ENCODE results near the gene CAPSL. TPM values are rescaled to one million over a fixed set of nuclear protein-coding genes. Genes with fewer than 3 reads are reported as not detected.
A peak's percentile ranks its signal among the peaks of the same experiment; 100 is the strongest.
"Not testable (repeated sequence)": the region's sequence is repeated elsewhere in the genome, so short reads cannot be mapped to it uniquely, and the experiment has no call there.

CAPSL gene
- total RNA-seq, 4 donors from 2014 or later, result not detected

DNA sequence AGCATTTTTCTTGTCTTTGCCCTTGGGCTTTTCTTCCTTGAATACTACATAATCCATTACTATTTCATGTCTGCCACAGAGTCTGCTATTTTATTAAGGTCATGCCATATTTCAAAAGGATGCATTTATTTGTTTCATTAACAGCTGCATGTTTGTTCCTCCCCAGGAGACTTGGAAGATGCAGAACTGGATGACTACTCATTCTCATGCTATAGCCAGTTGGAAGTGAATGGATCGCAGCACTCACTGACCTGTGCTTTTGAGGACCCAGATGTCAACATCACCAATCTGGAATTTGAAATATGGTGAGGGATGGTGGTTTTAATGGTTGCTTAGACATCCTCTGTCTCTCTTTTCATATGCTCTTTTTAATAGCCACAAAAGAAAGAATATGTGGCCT, 77.7 kb downstream of the CAPSL start:
- Histone ChIP-seq H3K4me1 (peaks cover 0 to 4% (median 0%) of the 10 kb centered on the region in 3 donors), H3K36me3 (no peaks in the 10 kb centered on the region), H3K27ac (no peak overlapping the region), H3K4me3 (peak overlapping the region in 1 of 4 donors; percentile 3), H3K27me3 (no peaks in the 10 kb centered on the region), H3K9me3 (no peaks in the 10 kb centered on the region)
- 82 to 95% methylated on average over 1 of the region's 1 CpG for WGBS, 2 donors
- intact Hi-C loops (cut with DNase I), result no loop called here
- TF ChIP-seq POLR2A (IDR thresholded peaks at IDR 0.05), result no peak
- TF ChIP-seq, protein P1, sequence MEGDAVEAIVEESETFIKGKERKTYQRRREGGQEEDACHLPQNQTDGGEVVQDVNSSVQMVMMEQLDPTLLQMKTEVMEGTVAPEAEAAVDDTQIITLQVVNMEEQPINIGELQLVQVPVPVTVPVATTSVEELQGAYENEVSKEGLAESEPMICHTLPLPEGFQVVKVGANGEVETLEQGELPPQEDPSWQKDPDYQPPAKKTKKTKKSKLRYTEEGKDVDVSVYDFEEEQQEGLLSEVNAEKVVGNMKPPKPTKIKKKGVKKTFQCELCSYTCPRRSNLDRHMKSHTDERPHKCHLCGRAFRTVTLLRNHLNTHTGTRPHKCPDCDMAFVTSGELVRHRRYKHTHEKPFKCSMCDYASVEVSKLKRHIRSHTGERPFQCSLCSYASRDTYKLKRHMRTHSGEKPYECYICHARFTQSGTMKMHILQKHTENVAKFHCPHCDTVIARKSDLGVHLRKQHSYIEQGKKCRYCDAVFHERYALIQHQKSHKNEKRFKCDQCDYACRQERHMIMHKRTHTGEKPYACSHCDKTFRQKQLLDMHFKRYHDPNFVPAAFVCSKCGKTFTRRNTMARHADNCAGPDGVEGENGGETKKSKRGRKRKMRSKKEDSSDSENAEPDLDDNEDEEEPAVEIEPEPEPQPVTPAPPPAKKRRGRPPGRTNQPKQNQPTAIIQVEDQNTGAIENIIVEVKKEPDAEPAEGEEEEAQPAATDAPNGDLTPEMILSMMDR (IDR thresholded peaks at IDR 0.05), result no peak
- no peak for DNase-seq

DNA sequence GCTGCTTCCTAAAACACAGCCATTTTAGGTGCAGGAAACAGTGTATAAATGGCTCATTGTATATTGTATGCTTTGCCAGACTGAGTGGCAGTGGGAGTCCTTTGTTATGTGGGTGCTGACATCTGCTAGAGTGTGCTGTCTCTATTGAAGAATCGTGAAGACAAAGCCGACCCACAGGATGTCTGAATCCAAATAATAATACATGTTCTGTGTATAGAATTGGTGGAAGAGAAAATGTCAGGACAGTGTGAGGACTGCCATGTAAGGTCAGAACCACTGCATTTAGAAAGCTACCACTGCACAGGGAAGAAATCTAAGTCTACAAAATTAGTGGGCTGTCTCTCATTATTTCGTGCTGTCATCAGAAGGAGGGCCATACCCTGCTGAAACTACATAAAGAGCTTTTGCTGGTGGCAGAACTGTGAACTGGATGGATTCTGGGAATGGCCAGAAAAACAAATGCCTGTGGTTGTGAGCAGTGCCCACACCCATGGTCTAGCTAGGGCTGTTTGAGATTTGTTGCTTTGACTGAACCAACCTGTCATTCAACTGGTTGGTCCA, 79.2 kb downstream of the CAPSL start:
- intact Hi-C loops (cut with DNase I), result no loop called here
- no peaks in the 10 kb centered on the region for H3K27me3 ChIP-seq
- 35 to 65% methylated on average over 3 of the region's 3 CpGs for WGBS, 2 donors
- H3K27ac ChIP-seq, result no peak overlapping the region
- TF ChIP-seq POLR2A (IDR thresholded peaks at IDR 0.05), result no peak
- TF ChIP-seq, protein P1 (IDR thresholded peaks at IDR 0.05), result no peak
- H3K4me1 ChIP-seq, result peaks cover 0 to 4% (median 0%) of the 10 kb centered on the region in 3 donors
- H3K4me3 ChIP-seq, result peak overlapping the region in 2 of 4 donors; percentile 12 to 25
- no peaks in the 10 kb centered on the region for H3K9me3 ChIP-seq
- no peak for DNase-seq
- H3K36me3 ChIP-seq, result no peaks in the 10 kb centered on the region

DNA sequence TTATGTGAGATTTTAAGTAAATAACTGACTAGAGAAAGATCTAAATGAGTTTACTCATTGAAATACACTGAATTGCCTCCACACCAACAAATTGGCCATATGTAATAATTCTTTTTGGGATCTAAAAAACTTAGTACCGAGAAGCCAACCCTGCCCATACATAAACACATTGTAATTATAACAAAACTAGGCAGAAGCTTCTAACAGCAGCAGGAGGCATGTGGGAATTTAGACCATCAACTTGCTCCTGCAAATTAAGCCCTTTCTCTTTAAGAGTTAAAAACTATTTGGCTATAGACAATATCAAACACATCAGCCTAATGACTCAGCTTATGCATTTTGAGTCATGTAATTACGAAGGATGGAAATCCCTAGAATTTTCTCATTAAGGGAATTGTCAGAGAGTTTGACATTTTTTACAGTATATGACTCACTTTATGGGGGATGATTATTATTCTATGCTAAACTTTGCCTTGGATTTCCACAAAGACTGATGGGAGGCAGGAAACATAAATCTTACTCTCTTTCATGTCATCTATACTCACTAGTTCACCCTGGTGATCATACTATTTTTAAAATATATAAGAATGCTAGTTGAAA, 80.7 kb downstream of the CAPSL start:
- TF ChIP-seq POLR2A (IDR thresholded peaks at IDR 0.05), result no peak
- TF ChIP-seq, protein P1 (IDR thresholded peaks at IDR 0.05), result no peak
- Histone ChIP-seq H3K4me3 (peak overlapping the region in 2 of 4 donors; percentile 25 to 39), H3K9me3 (no peaks in the 10 kb centered on the region), H3K4me1 (no peaks in the 10 kb centered on the region), H3K27ac (peak overlapping the region in 3 of 4 donors; percentile 6 to 16 (median 10)), H3K27me3 (no peaks in the 10 kb centered on the region), H3K36me3 (no peaks in the 10 kb centered on the region)
- intact Hi-C loops (cut with DNase I), result no loop called here
- 20 to 24% methylated on average over 2 of the region's 2 CpGs for WGBS, 2 donors
- DNase-seq, result no peak

DNA sequence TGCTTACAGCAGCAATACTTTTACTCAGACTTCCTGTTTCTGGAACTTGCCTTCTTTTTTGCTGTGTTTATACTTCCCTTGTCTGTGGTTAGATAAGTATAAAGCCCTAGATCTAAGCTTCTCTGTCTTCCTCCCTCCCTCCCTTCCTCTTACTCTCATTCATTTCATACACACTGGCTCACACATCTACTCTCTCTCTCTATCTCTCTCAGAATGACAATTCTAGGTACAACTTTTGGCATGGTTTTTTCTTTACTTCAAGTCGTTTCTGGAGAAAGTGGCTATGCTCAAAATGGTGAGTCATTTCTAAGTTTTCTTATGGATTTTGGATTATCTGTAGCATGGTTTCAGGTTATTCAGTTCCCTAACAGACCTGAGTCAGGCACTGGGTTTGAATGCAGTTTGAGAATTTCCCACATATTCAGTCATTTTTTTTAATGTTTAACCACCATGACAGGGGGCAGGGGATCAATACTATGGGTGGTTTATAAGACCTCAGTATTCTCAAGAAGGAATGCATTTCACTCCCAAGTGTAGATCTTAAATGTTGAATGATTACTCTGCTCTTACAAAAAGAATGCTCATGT, 81.6 kb downstream of the CAPSL start, which contains the start of gene IL7R:
Gene IL7R (plus strand): TSS at position 127 of the 587 bp plus-strand sequence. CDS start 87 bp downstream, at position 214.
- Histone ChIP-seq H3K4me3 (peak within 1 kb of the TSS in 2 of 4 donors; percentile 25 to 39), H3K27me3 (no peaks in the 10 kb centered on the region), H3K9me3 (no peaks in the 10 kb centered on the region), H3K4me1 (no peaks in the 10 kb centered on the region), H3K36me3 (no peaks in the 10 kb centered on the region), H3K27ac (peak within 1 kb of the TSS in 3 of 4 donors; percentile 14 to 41 (median 16))
- intact Hi-C loops (cut with DNase I), result no loop called here
- DNase-seq, result no peak
- TF ChIP-seq, protein P1 (IDR thresholded peaks at IDR 0.05), result no peak
- peak in 2 of 4 donors; percentile 21 to 72 for TF ChIP-seq POLR2A (IDR thresholded peaks at IDR 0.05)
- 8 to 26% methylated on average over 1 of the region's 1 CpG for WGBS, 2 donors

DNA sequence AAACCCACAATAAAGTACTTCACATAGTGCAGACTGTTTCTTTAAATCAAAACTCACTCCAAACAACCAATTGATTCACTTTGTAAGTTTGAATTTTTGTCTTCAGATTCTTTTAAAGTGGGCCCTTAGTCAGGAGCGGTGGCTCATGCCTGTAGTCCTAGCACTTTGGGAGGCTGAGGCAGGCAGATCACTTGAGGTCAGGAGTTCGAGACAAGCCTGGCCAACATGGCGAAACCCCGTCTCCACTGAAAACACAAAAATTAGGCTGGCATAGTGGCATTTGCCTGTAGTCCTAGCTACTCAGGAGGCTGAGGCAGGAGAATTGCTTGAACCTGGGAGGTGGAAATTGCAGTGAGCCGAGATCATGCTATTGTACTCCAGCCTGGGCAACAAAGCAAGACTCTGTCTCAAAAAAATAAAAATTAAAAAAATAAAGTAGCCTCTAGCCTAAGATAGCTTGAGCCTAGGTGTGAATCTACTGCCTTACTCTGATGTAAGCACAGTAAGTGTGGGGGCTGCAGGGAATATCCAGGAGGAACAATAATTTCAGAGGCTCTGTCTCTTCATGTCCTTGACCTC, 82.1 kb downstream of the CAPSL start:
- H3K36me3 ChIP-seq; H3K27me3 ChIP-seq; H3K4me1 ChIP-seq; DNase-seq; H3K9me3 ChIP-seq; intact Hi-C loops (cut with DNase I): not testable (repeated sequence)
- peak overlapping the region in 1 of 4 donors; percentile 4 for H3K4me3 ChIP-seq
- peak overlapping the region in 3 of 4 donors; percentile 8 to 41 (median 16) for H3K27ac ChIP-seq
- WGBS, 2 donors, result 70% methylated on average over 2 to 5 of the region's 5 CpGs

Measured in esophagus squamous epithelium (tissue), 5 donors.